SK-N-MC (cell line): ENCODE data around the gene STYXL1.

Source experiments
- EZH2 ChIP-seq: fragments of 200-600 bp; sonication (generic); IDR thresholded peaks from one replicate; pipeline ENCODE4 v1.6.1; 2017; ENCODE audit warnings: antibody characterized with exemption
- FOXP2 ChIP-seq: optimal IDR thresholded peaks from 2 replicates; pipeline ENCODE3; 2011; ENCODE audit warnings: mild to moderate bottlenecking, moderate library complexity; ENCODE audit not compliant: insufficient read depth; ENCODE audit errors: extremely low read length, control extremely low read depth
- POLR2AphosphoS5 ChIP-seq: IDR thresholded peaks from 2 replicates; pipeline ENCODE4 v1.6.1; 2012; ENCODE audit warnings: mild to moderate bottlenecking, low read depth, low read length, borderline replicate concordance

DNA sequence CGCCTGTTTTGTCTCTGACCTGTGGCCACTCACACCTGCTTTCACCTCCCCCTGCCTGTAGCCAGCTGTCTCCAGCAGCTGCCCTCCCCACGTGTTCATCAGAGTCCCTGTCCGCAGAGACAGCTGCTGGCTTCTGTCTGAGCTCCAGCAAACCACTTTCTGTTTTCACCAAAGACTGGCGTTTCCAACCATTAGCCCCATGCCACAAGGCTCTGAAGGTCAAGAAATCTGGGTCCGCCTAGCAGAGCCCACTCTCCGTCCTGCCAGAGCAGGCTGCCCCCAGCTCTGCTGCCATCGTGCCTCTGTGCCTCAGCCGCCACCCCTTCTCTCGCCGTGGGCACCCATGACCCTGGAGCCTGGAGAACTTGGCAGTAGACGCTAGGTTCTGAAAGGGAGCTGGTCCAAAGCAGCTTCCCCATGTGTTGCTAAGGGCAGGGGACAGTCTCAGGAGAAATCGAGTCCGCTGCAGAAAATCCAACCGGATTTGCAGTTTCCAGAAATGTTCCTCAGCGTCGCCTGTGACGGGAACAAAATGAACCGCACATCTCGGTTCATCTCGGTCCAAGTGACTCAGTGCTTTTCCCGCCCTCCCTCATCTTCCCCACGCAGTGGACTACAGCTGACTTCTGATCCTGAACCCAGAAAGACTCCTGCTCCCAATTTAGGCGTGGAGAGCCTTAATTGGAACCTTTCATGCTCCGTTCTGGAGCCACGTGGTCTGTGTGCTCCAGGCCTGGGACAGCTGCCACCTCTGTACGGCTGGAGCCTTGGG lies 81.4 kb downstream of the STYXL1 start:
- TF ChIP-seq EZH2 (no peak), POLR2AphosphoS5 (no peak), FOXP2 (no peak)
